Endometrial microvascular endothelial cells (primary cell): ENCODE data around the gene TSPOAP1. TPM values are rescaled to one million over a fixed set of nuclear protein-coding genes. Genes with fewer than 3 reads are reported as not detected.

Source experiments
- in situ Hi-C: cut with HindIII; loops from 2 replicates; pipeline ENCODE4 v1.10.0; 2017; ENCODE audit warnings: low sequenced_read_pairs, low pct_unique_long_range_greater_than_20kb; ENCODE audit errors: inconsistent ontology term
- total RNA-seq: library from RNA; depleted of rRNA; stranded (reverse); fragments of >200 nt; gene quantifications from one replicate; pipeline ENCODE4 v1.2.3, GENCODE V29; 2015; ENCODE audit errors: inconsistent ontology term

Gene TSPOAP1
- total RNA-seq, 1 donor from 2014 or later = not detected

DNA sequence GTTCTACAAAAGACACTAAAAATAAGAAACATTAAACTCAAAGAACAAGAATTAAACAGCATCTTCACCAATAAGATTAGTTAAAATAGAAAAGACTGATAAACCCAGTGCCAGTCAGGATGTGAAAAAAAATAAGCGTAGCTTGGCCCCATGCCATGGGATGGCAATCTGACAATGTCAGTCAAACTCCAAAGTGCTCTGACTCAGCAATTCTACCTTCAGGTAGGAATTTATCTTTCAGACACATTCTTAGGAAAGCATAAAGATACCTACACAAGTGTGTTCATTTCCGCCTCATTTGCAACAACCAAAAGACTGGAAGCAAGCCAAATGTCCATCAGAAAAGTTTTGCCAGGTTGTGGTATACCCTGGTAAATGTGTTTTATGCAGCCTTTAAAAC lies 38.7 kb downstream of the TSPOAP1 start:
- in situ Hi-C loops = no loop called here

DNA sequence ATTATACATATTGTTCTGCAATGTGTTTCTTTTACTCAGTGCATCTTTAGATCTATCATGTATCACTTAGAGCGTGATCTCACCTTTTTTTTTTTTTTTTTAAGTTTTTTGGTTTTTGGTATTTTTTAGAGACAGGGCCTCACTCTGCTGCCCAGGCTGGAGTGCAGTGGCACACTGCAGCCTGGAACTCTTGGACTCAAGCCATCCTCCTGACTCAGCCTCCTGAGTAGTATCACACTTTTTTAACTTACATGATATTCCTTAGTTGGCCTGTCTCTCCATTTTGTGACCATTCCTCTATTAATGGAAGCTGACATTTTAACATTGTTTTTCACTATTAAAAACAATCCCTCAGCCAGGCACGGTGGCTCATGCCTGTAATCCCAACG lies 43.2 kb downstream of the TSPOAP1 start:
- in situ Hi-C loops = no loop called here

DNA sequence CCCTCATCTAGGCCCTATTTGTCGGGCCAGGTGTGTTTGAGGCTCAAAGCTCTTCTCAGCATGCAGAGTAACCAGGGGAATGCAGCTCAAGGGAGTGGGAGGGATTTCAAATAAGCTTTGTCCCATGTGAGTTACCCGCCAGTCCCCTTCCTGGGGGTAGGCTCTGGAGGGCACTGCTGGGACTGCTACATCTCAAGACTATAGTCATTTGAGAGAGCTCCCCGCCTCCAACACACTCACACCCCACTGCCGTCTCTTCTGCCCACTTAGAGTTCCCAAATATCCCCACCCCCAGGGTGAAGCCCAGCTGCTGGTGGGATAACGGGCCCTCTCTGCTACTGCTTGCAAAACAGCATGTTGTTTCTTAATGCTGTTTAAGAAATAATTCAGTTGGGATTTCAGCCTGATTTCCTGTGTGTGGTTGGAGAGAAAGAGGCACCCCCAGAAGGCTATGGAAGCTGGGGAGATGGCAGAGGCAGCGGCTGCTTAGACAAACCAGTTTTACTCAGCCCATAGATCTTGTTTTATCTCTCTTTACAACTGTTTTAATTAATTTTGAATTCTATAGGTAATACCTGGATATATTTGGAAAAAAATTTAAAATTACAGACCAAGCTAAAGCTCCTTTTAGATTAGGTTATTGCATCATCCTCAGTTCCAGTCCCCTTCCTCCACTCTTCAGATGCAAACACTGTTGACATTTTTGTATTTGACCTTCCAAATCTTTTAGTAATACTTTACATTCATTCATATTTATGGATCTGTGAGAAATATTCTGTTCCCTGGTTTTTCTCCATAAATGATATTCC lies 43.8 kb downstream of the TSPOAP1 start:
- in situ Hi-C loops = no loop called here

DNA sequence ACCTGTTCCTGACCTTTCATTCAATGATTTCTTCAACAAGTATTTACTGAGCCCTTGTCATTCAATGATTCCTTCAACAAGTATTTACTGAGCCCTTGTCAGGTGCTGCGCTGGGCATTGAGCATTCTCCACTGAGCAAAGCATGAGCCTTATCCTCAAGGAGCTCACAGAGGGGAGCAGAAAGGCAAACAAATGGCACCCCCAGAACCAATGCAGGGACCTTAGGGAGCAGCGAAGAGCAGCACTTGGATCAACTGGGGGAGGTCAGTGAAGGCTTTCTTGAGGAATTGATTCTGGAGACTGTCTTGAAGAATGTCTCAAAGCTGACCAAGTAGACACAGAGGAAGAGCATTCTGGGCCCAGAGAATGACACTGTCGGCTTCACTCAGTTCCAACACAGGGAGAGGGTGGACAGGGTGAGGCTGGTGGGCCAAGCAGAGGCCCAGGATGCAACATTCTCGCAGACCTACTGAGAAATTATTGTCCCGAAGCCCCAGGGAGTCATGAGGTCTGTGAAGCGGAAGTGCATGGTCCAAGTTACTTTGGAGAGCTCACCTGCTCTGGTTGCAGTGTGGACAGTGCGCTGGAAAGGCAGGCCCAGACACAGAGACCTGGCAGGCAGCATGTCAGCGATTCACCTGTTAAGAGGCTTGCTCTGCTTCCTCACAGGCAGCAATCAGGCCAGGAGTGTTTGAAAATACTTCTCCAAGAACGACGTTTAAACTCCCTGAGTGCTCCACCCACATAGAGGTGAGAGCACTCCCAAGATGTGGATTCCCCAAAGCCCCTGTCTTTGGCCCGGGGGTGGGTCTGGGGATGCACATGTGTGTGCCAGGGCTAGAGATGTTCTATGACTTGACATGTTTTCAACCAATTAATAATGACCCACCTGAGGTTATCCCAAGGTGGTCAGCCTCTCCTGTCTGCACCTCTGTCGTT lies 44.7 kb downstream of the TSPOAP1 start:
- in situ Hi-C loops = no loop called here

DNA sequence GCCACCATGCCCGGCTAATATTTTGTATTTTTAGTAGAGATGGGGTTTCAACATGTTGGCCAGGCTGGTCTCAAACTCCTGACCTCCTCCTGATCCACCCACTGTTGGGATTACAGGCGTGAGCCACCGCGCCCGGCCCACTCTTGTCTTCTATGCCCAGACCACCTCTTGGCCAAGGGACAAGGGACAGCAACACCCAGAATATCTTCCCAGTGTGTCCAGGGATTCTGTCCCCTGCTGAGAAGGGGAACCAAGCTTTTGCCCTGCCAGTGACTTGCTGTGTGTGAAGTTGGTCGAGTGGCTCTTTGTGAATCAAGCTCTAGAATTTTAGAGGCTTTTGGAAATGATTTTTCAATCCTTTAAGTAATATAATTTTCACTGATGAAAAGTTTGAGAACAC lies 46.2 kb downstream of the TSPOAP1 start:
- in situ Hi-C loops = no loop called here

DNA sequence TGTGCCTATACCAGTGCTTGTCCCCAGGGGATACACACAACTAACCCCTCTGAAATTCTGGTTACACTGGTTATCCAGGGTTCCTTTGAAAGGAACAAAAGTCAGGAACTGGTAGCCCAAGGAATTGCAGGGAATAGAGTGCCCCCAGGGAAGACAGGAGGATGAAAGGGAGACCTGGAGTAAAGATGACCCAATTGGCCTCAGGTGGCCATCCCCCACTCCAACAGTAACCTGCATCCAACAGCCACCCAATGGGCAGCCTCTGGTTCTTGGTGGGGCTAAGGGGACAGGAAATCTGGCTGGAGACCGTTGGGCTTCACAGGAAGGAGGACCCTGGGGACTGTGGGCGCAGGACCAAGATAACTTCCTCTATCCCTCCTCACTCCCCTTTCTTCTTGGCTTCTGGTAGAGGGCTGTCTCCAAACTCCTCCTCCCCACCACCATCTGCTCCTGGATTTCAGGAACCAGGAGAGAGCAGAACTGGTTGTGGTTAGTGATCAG lies 47.0 kb downstream of the TSPOAP1 start:
- in situ Hi-C loops = no loop called here

DNA sequence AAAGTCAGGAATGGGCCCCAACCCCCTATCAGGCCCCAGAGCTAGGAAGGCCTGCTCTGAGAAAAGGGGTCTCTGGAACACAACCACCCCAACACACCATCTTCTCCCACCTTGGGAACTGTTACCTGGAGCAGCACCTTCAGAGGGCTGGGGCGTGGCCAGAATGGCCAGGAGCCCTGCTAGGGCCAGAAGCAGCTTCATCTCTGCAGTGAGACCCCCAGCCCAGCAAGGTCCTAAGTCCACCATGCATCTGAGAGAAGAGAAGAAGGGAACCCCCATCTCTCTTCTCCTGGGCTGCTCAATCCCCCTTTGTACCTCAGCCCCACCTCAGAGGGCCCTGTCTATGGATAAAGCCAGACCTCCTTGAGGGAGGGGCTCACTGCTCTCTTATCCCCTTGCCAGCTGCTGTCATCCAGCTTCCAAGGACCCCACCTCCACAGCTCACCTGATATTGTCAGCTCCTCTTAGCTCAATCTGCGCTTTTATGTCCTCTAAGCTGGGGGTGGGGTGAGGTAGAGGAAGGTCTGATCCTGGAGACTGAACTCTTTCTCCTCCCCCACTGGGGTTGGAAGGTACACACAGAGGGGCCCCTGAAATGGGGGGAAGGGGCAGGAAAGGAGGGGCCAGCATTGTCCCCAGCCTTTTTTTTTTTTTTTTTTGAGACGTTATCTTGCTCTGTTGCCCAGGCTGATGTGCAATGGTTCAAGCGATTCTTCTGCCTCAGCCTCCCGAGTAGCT lies 47.9 kb downstream of the TSPOAP1 start, which contains the start of gene MPO:
Gene MPO (minus strand): TSS at position 456 of the 738 bp plus-strand sequence. CDS start 177 bp downstream, at position 279.
- in situ Hi-C loops = no loop called here

DNA sequence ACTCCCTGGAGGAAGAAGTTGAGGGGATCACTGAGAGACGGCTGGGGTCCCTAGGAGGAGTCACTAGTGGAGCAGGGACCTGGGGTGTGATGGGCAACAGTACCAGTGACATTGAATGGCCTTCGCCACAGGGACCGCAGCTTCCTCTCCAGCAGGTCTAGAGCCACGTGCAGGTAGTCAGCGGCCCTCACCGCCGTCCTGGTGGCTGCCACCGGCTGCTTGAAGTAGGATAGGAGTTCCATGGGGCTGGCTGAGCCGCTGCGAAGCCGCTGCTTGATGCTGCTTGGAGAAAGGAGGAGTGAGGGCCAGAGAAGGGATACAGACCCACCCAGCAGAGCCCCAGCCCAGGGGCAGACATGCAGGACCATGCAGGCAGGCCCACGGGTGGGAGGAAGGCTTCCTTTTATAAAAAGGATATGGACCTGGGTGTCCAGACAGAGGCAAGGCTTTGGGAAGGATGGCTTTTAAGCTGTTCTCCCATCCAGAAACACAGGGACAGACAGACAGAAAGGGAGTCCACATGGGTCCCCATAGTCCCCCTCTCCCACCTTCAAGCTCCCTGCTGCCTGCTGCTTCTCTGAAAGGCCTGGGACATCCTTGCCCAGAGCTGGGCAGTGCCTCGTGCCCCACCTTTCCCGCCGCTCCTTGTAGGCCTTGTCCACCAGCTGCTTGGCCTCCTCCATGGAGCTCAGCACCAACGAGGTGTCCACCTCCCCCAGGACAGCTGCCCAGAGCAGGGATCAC lies 48.7 kb downstream of the TSPOAP1 start:
- in situ Hi-C loops = no loop called here

DNA sequence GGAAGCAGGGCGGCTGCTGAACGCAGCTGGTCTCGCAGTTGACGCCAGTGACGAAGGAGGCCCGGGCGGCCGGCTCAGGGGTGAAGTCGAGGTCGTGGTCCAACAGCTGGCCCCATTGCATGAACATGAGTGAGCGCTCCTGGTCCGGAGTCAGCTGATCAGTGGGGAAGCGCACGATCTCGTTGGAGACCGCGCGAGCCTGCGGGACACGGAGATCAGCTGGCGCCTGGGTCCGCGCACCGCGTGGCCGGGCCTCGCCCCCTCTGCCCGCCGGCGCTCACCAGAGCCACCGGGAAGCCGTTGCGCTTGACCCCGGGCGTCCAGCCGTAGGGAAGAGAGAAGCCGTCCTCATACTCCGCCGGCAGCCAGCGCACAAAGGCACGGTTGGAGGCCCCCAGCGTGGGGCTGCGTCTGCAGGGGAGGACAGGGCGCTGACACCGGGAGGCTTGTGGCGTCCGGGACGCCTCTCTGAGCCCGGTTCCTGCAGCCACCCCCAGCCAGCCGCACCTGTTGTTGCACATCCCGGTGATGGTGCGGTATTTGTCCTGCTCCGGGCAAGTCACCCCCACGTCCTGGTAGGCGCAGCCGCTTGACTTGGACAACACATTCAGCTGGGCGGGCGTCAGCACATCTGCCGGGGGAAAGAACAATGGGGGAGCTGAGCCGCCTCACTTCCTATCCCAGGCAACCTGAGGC lies 49.4 kb downstream of the TSPOAP1 start:
- in situ Hi-C loops = no loop called here

DNA sequence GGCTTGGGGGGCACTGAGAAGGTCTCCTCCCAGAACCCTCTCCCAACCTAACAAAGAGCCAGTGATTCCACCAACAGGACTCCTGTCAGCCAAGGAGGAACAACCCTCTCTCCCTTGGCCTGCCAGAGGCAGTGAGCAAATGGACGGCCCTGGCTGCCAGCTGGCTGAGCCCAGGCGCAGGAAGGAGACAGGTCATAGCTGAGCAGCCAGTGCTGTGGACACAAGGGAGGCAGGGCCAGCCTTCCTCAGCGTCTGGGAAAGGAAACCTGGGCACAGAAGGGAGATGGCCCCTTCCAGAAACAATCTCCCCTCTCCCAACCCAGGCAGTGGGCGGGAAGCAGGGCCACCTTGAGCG lies 50.0 kb downstream of the TSPOAP1 start:
- in situ Hi-C loops = no loop called here

DNA sequence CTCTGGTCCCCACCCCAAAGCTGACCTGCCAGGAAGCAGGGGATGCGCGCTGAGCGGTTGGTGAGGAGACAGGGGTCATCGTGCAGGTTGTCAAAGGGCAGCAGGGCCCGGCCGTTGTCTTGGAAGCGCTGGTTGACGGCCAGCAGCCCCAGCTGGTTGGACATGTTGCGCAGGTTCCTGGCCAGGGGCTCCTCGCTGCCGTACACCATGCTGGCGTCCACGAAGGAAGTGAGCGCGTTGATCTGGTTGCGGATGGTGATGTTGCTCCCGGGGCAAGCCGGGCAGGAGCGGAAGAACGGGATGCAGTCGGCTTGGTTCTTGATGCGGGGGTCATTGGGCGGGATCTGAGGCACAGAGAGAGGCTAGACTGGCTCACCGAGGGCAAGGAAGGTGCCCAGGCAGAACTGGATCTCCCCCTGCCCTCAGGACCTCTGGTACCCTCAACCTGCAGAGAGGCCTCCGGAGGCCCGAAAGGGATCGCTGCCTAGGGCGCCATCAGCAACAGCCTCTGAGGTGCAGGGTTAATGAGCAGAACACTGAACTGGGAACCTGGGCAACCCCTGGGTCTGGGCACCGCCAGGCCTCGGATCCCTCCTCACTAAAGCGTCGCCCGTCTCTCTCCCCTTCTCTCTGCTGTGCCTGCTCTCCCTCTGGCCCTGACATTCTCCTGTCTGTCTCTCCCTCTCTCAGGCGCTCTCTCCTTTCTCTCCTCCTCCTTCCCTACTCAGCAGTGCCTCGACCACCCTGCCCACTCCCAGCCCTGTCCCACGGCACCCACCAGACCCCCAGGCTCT lies 50.6 kb downstream of the TSPOAP1 start:
- in situ Hi-C loops = no loop called here

DNA sequence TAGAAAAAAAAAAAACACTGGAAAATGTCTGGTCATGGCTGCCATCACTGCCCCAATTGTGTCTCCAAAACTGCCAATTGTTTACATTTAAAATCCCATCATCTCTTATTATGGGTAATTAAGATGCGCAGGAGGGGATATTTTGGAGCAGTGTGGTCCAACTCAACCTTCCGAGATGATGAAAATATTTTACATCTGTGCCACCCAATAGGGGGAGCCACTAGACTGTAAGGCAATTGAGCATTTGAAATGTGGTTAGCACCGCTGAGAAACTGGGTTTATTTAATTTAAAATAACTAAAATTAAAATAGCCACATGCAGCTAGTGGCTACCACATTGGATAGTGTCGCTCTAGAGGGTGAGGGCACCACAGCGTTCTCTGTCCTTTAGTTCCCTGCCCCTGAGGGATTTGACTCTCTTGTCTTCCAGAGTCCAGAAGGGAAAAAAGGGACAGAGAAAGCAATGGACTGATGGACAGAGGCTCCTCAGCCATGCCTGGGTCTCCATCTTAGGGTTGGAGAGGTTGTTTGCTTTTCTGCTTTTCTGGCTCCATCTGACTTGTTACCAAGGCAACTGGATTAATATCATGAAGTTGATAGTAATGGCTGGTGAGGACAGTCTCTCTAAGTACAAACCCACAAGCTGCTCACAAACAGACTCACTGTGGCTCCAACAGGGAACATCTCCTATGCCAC lies 51.3 kb downstream of the TSPOAP1 start:
- in situ Hi-C loops = no loop called here

DNA sequence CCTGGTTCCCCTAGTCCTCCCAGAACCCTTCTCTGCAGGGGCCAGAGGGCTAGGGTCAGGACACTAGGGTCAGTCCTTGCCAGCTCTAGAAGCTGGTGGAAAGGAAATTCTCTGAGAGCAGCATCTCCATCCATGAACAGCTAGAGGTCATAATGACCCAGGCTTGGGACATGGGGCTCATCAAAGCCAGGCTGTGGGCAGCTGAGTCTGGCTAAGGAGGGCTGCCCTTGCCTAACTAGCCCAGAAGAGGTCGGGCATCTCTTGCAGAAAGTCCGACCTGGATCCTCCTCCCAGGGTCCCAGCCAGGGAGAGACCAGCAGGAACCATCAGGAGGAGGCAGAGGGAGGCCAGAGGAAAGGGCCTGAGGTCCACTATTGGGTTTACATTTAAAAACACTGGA lies 52.2 kb downstream of the TSPOAP1 start:
- in situ Hi-C loops = no loop called here

DNA sequence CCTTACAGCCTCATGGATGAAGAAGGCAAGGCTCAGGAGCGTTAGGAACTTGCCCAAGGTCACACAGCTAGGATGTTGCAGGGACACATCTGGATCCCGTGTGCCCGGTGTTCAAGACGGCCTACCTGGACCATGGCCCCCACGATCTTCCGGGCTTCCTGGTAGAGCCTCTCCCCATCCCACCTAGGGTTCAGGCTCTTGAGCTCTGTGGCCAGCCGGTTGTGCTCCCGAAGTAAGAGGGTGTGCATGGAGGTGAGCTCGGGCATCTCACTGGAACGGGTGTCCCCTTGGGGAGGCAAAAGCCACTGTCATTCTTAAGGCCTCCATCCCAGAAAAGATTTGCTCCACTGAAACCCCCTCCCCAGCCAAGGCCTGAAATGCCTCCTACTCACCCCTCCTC lies 53.2 kb downstream of the TSPOAP1 start:
- in situ Hi-C loops = no loop called here

DNA sequence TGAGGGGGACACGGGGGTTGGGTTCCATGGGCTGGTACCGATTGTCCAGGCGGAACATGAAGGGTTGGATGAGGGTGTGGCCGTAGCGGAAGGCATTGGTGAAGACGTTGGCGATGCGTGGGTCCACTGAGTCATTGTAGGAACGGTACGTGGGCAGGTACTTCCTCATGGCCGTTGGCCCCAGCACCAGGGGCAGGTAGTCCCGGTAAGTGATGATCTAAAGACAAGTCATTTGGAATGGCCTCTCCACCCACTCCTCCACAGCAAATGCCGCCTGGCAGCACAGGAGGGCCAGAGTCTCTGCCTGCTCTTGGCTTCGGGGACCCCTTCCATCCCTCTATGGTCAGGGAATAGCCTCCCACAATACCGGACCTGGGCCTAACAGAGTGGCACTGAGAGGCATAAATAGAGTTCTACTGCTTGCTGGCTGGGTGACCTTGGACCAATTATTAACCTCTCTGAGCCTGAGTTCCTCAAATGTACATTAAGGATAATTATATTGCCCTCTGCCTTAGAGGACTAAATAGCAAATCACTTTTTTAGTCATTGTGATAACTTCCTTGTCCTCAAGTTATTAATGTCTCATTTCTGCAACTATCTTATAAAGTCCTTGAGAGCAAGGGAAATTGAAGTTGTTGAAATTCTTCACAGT lies 55.0 kb downstream of the TSPOAP1 start:
- in situ Hi-C loops = no loop called here
